Epidermal melanocyte (primary cell): ENCODE data around the gene NUTF2.
"Not testable (repeated sequence)": the region's sequence is repeated elsewhere in the genome, so short reads cannot be mapped to it uniquely, and the experiment has no call there.

Source experiments
- DNase-seq: peaks from one replicate; pipeline ENCODE4 v3.0.0; 2011; ENCODE audit warnings: low spot score; ENCODE audit not compliant: insufficient read length

NUTF2 gene

GRCh38 chr16:67862623-67863583 is 16.2 kb downstream of the NUTF2 start:
- DNase-seq: no peak

GRCh38 chr16:67864044-67864443 is 17.3 kb downstream of the NUTF2 start:
- not testable (repeated sequence) for DNase-seq

GRCh38 chr16:67864594-67864993 is 17.9 kb downstream of the NUTF2 start:
- DNase-seq: no peak

DNA sequence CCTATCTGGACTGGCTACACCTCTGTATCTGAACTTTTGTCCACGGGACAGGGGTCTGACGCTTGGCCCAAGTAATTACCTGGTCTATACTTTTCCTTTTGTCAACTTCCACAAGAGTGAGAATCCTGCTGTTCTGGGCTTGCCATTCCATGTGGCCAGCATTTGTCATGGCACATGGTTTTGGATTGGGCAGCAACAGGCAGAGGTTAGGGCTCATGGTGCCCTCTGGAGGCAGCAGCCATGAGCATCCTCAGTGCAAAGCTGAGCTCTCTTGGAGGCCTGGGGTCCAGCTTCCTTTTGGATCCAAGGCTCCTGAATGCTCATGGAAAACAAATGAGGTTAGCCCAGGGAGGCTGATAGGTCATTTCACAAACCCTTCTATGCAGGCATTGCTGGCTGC is 18.6 kb downstream of the NUTF2 start:
- no peak for DNase-seq

- no peak for DNase-seq
Measured at GRCh38 chr16:67868290-67868689, 21.6 kb downstream of the NUTF2 start.

DNA sequence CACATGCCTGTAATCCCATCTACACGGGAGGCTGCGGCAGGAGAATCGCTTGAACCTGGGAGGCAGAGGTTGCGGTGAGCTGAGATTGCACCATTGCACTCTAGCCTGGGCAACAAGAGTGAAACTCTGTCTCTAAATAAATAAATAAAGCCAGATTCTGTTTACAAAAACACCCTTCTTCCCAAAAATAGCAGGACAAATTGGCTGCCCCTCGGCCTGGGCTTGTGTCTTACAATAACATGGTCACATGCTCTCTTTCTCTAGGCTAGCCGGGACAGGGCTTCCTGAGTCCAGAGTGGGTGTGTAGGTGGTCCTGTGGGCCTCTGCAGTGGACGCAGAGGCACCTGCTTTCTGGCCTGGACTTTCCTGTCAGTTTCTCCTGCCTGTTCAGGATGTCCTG is 22.9 kb downstream of the NUTF2 start:
- no peak for DNase-seq

GRCh38 chr16:67871256-67871655 is 24.5 kb downstream of the NUTF2 start:
- no peak for DNase-seq

- no peak for DNase-seq
Measured at GRCh38 chr16:67872131-67872630, 25.4 kb downstream of the NUTF2 start.

DNA sequence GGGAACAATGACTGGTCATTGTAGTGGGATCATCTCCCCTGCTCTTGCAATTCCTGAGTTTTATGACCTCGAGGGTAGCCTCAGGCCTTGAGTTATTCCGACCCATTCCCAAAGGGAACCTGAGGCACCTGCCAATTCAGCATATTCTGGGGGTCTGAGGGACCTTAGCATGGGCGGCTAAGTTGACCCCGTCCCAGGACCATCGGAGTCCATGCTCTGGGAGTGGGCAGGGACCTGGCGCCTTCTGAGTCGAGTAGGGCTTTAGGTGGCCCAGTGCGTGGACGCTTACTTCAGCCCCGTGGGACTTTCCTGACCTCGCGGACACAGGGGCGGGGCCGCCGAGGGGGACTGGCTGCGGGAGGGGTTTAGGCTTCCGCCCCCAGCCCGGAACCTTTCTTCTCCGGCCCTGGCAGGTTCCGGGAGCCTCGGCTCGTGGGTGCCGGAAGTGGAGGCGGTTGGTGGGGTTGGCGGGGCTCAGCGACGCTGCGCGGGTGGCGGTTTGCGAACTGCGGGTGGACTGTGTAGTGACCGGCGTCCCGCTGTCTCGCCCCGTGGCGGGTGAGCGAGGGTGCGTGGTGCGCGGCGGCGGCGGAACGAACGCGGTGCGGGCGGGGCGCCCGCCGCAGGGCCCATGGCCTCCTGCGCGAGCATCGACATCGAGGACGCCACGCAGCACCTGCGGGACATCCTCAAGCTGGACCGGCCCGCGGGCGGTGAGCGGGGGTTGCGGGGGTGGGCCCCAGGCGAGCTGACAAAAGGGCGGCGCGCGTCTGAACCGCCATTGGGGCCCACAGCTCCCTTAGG is 26.1 kb downstream of the NUTF2 start, which contains the start of gene EDC4:
TSS of gene EDC4 (plus strand) at position 422 of the 804 bp plus-strand sequence. CDS start at position 632, 210 bp downstream.
- DNase-seq: peak; percentile 90

GRCh38 chr16:67873435-67874370 is 27.0 kb downstream of the NUTF2 start:
- no peak for DNase-seq

GRCh38 chr16:67874372-67874771 is 27.6 kb downstream of the NUTF2 start:
- DNase-seq: no peak

GRCh38 chr16:67877064-67877463 is 30.3 kb downstream of the NUTF2 start:
- no peak for DNase-seq

- no peak for DNase-seq
Measured at GRCh38 chr16:67878232-67878631, 31.5 kb downstream of the NUTF2 start.

DNA sequence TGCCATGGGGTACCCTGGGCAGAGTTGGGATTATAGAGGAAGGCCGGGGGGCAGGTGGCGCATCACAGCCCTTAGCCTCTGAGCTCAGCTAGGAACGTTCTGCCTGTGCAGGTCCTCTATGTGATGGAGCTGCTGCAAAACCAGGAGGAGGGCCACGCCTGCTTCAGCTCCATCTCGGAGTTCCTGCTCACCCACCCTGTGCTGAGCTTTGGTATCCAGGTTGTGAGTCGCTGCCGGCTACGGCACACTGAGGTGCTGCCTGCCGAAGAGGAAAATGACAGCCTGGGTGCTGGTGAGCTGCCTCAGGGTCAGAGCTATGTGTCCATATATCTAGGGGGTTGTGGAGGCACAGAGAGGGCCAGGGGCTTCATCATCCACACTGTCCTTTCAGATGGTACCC is 32.1 kb downstream of the NUTF2 start:
- no peak for DNase-seq

DNA sequence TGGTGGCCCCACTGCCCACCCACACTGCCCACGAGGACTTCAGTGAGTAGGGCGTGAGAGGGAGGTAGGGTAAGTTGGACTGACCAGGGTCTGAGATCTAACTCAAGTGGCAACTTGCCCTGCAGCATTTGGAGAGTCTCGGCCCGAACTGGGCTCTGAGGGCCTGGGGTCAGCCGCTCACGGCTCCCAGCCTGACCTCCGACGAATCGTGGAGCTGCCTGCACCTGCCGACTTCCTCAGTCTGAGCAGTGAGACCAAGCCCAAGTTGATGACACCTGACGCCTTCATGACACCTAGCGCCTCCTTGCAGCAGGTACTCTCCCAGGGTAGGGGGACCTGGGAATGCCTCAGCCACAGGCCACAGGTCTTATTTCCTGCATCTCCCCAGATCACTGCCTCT is 32.7 kb downstream of the NUTF2 start:
- DNase-seq: no peak

DNA sequence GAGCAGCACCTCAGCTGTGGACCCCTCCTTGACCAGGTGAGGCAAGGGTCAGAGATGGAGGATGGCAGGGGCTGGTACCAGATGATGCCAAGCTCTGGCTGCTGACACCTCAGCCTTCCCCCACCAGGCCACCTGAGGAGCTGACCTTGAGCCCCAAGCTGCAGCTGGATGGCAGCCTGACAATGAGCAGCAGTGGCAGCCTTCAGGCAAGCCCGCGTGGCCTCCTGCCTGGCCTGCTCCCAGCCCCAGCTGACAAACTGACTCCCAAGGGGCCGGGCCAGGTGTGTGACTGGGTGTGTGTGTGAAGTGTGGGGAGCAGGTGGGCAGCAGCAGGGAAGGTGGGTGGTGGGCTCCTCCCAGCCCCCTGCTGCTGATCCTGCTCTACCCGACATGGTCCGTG is 33.2 kb downstream of the NUTF2 start:
- DNase-seq: no peak

GRCh38 chr16:67880584-67880983 is 33.9 kb downstream of the NUTF2 start:
- no peak for DNase-seq

DNA sequence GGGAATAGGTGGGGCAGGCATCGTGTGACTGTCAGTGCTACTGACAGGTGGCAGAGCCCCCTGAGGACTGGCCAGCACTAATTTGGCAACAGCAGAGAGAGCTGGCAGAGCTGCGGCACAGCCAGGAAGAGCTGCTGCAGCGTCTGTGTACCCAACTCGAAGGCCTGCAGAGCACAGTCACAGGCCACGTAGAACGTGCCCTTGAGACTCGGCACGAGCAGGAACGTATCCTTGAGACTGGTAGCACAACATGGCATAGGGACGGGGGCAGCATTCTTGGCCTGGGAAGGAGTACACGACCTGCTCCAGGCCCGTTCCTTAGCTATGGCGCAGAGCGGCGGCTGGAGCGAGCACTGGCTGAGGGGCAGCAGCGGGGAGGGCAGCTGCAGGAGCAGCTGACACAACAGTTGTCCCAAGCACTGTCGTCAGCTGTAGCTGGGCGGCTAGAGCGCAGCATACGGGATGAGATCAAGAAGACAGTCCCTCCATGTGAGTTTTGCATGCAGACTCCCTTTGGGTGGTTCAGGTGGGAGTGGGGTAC is 35.0 kb downstream of the NUTF2 start:
- no peak for DNase-seq

DNA sequence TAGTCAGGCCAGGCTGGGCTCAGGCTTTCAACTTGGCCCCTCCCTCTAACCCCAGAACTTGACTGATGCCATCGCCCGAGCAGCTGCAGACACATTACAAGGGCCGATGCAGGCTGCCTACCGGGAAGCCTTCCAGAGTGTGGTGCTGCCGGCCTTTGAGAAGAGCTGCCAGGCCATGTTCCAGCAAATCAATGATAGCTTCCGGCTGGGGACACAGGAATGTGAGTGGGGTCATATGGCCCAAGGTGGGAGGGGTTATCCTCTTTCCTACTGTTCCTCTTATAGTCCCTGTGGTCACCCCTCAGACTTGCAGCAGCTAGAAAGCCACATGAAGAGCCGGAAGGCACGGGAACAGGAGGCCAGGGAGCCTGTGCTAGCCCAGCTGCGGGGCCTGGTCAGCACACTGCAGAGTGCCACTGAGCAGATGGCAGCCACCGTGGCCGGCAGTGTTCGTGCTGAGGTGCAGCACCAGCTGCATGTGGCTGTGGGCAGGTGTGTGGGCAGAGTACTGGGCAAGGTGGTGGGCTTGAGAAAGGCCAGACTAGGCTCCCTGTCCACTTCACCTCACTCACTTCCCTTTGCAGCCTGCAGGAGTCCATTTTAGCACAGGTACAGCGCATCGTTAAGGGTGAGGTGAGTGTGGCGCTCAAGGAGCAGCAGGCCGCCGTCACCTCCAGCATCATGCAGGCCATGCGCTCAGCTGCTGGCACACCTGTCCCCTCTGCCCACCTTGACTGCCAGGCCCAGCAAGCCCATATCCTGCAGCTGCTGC is 35.8 kb downstream of the NUTF2 start:
- DNase-seq: no peak
